ENCODE data around the gene CSNK1D.
"Not testable (repeated sequence)": the region's sequence is repeated elsewhere in the genome, so short reads cannot be mapped to it uniquely, and the experiment has no call there.

The CSNK1D gene

GRCh38 chr17:82272495-82273326 is 789 bp downstream of the CSNK1D start:
- peak; percentile 65 for DNase-seq (ENCODE audit: low spot score)

DNA sequence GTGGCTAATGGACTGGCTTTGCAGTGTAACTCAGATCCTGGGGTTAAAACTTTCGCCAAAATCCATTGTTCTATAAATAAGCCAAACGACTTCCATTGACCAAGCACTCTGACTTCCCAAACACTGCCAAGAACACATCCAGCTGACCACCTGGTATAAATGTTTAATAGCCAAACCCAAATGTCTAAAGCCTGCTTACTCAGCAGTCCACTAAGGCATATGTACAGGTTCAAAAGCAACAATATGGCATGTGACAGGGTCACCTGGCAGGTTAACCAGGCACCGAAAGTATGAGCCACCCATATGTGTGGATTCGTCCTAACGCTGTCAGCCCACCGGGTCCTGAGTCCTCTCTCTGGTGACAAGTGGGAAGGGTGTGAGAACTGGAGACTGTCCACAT is 2.1 kb downstream of the CSNK1D start:
- DNase-seq (ENCODE audit: low spot score) = no peak

- DNase-seq (ENCODE audit: low spot score) = no peak
Measured at GRCh38 chr17:82270651-82271050, 2.8 kb downstream of the CSNK1D start.

DNA sequence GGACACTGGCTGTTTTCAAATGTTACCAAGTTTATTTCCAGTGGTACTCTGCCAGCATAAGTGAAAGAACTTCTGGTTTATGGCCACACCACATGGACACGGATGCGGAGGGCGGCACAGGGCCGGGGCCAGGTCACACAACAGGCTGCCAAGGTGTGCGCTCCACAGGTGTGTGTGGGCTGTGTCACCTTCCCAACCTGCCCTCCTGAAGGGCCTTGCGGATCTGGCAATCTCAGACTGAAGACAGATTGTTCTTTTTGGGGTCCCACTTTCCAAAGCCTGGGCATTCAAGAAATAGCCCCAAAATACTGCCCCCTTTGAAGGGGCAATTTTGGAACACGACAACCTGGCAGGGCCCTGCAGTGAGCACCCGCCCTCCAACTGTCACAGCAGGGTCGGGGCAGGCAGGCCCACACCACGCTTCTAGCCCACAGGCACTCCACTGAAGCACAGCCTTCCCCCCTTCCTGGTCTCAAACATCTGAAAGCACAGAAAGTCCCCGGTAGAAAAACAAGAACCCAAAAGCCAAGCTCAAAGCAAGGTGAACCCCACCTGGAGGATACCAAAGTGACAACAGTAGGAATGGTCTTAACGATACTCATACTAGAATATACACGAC is 3.5 kb downstream of the CSNK1D start:
- DNase-seq (ENCODE audit: low spot score) = no peak

DNA sequence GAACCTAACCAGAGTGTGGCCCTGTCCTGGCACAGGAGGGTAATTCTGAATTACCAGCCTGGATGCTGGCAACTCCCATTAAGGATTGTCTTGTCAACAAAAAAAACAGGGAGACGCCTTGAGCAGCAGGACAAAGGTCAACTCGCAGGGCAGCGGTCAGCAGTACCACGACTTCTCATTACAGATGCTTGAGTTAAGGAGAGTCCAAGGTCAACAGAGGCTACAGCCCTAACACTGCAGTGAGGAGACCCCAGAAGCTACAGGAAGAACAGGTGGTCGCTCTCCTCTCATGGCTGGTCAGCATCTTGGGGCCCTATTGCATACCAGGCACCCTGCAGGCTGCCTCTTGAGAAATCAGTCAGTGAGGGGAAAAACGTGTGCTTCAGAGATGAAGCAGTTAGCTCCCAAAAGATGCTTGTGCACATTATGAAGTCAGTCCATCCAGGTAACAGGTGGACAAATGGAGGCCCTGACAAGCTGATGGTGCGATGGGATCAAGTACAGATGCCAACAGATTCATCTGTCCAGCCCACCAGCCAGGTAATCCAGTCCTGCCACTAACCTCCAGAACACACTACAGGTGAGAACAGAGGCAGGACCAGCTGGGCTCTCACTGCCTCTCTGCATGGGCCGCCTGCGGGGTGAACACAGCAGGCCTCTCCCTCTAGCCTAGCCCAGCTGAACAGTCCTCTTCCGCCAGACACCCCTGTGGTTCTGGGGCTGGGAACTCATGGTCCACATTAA is 4.2 kb downstream of the CSNK1D start:
- no peak for DNase-seq (ENCODE audit: low spot score)

- DNase-seq (ENCODE audit: low spot score) = peak; percentile 83
Measured at GRCh38 chr17:82267575-82268379, 5.7 kb downstream of the CSNK1D start.

- no peak for DNase-seq (ENCODE audit: low spot score)
Measured at GRCh38 chr17:82266142-82266541, 7.4 kb downstream of the CSNK1D start.

- no peak for DNase-seq (ENCODE audit: low spot score)
Measured at GRCh38 chr17:82263641-82264040, 9.9 kb downstream of the CSNK1D start.

- no peak for DNase-seq (ENCODE audit: low spot score)
Measured at GRCh38 chr17:82262344-82262743, 11.2 kb downstream of the CSNK1D start.

- DNase-seq (ENCODE audit: low spot score) = not testable (repeated sequence)
Measured at GRCh38 chr17:82259972-82260961, 13.2 kb downstream of the CSNK1D start.

DNA sequence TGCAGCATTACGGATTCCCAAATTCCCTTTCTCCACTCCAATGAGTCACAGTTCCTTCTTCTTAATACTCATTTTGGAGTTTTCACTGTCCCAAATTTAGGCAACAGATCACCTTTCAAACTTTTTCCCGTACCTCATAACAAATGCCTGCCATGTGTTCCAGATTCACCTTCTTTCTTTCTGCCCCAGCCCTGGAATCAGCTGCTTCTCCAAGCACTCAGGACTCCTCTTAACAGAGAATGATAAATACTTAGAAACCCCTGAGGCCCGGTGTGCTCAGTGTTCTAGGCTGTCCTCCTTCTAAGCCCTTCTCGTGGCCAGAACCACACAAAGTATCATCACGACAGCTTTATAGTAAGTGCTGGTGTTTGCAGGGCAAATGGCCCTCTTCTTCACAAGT is 14.9 kb downstream of the CSNK1D start:
- DNase-seq (ENCODE audit: low spot score) = no peak

- no peak for DNase-seq (ENCODE audit: low spot score)
Measured at GRCh38 chr17:82257473-82257872, 16.0 kb downstream of the CSNK1D start.

DNA sequence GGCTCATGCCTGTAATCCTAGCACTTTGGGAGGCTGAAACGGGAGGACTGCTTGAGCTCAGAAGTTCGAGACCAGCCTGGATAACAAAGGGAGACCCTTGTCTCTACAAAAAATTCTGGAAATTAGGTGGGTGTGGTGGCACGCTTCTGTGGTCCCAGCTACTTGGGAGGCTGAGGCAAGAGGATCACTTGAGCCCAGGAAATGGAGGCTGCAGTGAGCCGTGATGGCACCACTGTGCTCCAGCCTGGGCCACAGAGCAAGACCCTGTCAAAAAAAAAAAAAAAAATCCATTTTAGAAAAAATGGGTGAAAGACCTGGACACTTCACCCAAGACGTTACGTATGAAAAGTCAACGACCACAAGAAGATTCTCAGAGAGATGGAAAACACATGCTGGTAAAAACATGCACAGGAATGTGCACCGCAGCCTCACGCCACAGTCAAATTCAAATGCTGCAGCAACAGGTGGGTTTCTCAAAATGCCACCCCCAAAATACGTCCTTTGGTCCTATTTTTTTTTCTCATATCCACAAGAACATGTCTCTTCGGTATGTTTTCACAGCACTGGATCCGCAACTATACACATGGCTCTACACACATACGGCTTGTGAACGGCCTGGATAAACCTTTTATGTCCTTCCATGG is 17.1 kb downstream of the CSNK1D start:
- DNase-seq (ENCODE audit: low spot score) = no peak

- no peak for DNase-seq (ENCODE audit: low spot score)
Measured at GRCh38 chr17:82255402-82255972, 18.0 kb downstream of the CSNK1D start.

GRCh38 chr17:82254746-82255145 is 18.8 kb downstream of the CSNK1D start:
- not testable (repeated sequence) for DNase-seq (ENCODE audit: low spot score)

DNA sequence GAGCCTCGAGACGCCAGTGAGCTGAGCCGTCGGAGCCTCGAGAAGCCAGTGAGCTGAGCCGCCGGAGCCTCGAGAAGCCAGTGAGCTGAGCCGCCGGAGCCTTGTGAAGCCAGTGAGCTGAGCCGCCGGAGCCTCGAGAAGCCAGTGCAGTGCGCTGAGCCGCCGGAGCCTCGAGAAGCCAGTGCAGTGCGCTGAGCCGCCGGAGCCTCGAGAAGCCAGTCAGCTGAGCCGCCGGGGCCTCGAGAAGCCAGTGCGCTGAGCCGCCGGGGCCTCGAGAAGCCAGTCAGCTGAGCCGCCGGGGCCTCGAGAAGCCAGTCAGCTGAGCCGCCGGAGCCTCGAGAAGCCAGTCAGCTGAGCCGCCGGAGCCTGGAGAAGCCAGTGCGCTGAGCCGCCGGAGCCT is 19.4 kb downstream of the CSNK1D start:
- DNase-seq (ENCODE audit: low spot score) = not testable (repeated sequence)

DNA sequence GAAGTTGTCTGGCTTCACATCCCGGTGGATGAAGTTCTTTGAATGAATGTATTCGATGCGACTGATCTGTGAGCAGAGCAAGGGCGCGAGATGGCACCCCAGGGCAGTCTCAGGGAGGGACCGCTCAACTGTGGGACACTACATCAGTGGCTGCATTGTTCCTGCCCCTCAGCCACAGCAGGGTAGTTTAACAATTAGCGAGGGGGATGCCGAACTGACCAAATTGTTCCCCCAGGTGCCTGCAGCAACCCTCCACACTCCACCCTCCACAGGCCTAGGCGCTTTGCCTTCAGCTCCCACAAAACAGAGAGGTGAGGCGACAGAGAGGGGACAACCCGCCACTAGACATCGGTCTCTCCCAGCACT is 20.3 kb downstream of the CSNK1D start:
- no peak for DNase-seq (ENCODE audit: low spot score)

DNA sequence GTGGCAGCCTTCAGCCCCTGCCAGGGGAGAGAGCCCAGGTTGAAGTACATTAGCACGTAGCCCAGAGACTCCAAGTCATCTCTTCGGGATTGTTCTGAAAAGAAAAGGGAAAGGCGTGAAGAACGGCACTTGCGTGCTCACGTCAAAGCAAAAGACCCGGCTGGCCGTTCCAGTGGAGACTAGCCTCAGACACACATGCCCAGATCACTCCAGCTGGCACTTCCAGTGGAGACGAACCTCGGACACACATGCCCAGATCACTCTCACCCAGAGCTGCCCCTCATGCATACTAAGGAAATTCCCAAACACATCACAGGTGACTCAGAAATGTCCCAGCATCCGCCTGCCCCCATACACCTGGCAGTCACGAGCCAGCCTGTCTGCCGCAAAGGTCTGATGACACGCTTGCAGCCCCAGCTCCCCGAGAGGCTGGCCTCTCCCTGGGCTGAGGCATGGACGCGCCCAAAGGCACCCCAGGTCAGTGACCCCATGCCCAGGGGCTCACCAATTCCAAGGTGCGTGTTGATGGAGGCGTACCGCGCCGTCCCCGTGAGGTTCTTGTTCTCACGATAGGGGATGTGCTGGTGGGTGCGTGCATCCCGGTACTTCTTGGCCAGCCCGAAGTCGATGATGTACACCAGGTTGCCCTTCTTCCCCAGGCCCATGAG is 20.9 kb downstream of the CSNK1D start:
- no peak for DNase-seq (ENCODE audit: low spot score)

- DNase-seq (ENCODE audit: low spot score) = no peak
Measured at GRCh38 chr17:82250868-82251500, 22.5 kb downstream of the CSNK1D start.
